ENCODE data around the gene ACO2.

DNA sequence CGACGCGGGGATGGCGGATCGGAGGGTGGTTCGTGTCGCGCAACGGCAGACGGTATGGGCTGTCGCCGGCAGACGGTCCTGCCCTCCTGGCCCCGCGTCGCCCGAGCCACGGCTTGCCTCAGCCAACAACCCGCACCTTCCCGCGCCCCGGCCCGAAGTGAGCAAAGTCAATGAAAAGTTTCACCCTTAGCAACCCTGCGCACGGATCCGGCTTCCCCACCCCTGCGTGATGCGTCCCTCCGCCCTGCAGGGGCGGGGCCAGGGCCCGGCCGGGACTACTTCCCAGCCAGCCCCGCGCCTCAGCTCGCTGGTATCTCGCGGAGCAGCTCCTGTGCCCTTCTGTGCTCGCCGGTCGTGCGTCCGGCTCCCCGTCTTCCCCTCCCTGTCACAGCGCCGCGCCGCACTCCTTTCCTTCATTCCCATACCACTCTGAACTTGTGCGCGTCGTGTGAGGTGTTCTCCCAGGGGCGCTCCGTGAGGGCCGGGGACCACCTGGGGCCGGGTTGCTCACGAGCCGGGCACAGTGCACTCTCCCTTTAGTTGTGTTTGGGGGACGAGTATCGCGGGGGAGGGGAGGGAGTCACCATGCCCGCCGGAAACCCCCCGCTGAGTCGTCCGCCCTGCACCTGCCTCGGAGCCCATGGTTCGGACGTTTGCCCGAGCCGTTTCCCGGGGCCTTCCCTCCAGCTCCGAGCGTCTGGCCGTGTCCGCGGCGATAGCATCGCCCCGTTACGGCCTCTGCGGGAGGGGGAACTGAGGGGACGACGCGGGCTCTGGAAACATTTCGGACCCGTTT, 22.1 kb upstream of the ACO2 start, which contains the start of gene TOB2:
- TF ChIP-seq, protein P1, sequence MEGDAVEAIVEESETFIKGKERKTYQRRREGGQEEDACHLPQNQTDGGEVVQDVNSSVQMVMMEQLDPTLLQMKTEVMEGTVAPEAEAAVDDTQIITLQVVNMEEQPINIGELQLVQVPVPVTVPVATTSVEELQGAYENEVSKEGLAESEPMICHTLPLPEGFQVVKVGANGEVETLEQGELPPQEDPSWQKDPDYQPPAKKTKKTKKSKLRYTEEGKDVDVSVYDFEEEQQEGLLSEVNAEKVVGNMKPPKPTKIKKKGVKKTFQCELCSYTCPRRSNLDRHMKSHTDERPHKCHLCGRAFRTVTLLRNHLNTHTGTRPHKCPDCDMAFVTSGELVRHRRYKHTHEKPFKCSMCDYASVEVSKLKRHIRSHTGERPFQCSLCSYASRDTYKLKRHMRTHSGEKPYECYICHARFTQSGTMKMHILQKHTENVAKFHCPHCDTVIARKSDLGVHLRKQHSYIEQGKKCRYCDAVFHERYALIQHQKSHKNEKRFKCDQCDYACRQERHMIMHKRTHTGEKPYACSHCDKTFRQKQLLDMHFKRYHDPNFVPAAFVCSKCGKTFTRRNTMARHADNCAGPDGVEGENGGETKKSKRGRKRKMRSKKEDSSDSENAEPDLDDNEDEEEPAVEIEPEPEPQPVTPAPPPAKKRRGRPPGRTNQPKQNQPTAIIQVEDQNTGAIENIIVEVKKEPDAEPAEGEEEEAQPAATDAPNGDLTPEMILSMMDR (IDR thresholded peaks at IDR 0.05; ENCODE audit: insufficient read depth, low read depth, low read length), result no peak
- TF ChIP-seq EZH2 (IDR thresholded peaks at IDR 0.05; ENCODE audit: insufficient read depth, low read length), result no peak

All from astrocyte (in vitro differentiated cells and primary cell).